RKO (cell line): Measurements from ENCODE around the gene GPC5.
A peak's percentile ranks its signal among the peaks of the same experiment; 100 is the strongest.

Experiments used
- DNase-seq: peaks from one replicate; pipeline ENCODE4 v3.0.0-alpha.2; 2016; ENCODE audit warnings: low spot score

The GPC5 gene

DNA sequence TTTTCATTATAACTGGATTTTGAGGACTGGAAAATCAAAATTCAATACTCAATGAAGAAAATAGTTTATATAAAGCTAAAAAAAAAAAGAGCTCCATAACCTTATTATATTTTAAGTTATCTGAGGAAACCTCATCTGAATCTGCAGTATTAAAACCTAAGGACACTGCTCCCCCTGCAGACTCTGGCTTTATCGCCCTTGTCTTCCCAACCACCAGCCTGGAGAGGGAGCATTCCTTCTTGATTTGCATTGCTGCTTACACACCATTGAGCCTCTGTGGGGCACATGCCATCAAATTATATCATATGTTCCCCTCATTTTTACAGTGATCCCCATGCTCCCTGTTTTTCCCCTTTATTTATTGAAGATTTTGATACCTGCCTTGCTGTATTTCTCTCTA lies 956.8 kb downstream of the GPC5 start:
- peak; percentile 26 for DNase-seq

DNA sequence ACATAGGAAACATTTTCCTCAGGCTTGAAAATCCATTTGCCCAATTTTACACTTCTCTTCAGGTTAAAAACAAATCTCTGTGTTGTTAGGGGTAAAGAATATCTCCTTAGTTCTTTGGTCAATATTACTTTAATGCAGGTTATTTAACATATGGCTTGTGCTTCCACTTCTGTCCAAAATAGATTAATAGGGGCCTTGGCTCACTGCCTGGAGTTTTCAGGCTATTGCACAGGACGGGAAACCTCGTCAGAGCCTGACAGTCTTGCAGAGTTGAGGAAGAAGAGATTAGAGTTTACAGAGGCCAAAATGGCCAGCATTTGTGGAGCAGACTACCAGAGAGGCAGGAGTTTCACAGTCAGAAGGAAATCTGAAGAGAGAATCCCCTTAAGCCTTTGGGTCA lies 964.3 kb downstream of the GPC5 start:
- no peak for DNase-seq

DNA sequence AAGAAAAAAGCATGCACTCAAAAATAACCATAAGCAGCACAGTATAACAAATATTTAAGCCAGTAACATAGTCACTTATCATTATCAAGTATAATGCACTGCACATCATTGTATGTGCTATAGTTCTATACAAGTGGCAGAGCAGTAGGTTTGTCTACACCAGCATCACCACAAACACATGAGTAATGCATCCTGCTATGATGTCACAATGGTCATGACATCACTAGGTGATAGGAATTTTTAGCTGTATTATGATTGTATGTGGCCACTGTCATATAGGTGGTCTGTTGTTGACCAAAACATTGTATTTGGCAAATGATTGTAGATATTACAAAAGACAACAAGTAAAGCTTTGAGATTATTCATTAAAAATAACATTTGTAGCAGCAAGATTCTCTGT lies 967.5 kb downstream of the GPC5 start:
- peak; percentile 7 for DNase-seq

DNA sequence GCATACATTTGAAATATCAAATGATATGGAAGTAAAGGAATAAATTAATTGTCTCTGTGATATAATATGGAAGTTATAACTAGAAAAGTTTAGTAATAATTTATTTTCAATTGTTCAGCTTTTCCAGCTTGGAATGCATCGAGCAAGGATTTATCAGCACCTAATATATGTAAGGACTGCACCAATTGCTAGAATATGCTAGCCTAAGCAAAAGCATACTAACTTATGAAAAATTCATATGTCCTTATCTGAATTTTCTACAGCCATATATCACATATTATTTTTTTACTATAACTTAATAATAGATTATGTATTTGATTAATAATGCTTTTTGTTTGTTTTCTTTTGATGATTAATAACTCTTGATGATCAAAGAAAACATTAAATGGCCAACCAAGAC lies 979.0 kb downstream of the GPC5 start:
- no peak for DNase-seq

DNA sequence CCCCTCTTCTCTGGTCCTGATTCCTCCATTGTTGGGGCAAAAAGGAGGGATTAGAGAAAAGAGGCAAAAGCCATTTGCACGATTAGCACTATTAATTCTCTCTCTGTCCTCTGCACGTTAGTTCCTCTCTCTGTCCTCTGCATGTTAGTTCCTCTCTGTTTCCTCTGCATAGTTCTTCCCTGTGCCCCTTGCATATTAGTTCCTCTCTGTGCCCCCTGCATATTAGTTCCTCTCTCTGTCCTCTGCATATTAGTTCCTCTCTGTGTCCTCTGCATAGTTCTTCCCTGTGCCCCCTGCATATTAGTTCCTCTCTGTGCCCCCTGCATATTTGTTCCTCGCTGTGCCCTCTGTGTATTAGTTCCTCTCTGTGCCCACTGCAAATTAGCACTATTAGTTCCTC lies 981.0 kb downstream of the GPC5 start:
- no peak for DNase-seq

DNA sequence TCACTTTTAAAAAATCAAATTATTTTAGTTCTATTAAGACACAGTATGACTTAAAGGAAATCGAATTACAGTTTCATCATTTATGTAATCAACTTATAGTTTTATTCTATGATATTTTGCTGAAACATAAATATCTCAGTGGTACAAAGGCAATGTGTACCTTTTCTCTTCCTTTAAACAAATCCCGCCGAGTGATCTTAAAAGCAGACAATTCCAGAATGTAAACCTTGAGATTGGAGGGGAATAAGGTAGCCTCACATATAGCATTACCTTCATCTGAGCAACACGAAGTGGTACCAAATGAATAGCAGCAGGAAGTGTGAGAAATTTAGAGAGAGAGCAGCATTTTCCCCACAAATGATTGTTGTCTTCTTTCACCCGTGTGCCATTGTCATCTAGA lies 986.0 kb downstream of the GPC5 start:
- no peak for DNase-seq

DNA sequence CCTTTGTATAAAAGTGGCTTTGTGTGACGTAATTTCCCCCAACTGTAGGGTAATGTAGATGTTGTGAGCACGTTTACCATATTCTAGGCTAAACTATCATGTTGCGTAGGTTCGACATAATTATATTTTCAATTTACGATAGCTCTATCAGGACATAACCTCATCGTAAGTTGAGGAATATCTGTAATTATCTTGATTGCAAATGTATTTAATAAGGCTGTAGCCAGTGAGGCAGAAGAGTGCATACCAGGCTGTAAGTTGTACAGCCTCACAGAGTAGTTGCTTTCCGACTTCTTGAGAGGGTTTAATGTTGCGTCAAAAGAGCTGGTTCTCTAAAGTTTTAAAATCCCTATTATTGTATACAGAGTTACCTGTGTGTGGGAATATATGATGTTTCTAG lies 988.8 kb downstream of the GPC5 start:
- DNase-seq: no peak

DNA sequence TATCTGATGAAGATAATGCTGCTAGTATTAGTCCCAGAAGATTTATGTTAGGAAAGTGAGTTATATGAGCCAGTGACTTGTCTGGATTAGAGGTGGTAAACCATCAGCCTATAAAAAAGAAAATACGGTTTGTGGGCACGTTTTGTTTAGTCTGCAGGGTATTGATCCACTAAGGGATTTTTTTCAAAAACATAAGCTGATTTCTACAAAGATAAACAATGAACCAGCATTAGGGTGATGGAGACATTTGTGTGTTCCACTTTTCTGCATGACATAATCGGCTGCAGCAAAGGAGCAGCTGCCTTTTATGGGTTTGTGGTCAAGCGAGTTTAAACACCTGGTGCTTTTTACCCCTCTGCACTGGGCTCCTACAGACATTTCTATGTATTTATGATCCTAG lies 991.8 kb downstream of the GPC5 start:
- DNase-seq: no peak

DNA sequence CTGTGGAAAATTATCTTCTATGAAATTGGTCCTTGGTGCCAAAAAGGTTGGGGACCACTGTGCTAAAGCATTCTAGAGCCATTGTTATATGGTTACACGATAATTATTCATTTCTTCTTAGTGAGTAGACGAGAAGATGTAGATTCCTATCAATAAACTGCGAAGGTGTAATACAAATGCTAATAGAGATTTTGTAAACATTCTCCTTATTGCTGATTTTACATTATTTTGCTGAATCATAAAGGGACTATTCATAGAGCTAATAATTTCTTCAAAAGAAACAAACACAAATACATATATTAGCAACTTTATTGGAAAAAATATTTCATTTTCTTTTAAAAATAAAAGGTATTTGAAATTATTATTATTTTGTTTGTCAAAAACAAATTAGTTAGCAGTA lies 1005.2 kb downstream of the GPC5 start:
- DNase-seq: no peak

DNA sequence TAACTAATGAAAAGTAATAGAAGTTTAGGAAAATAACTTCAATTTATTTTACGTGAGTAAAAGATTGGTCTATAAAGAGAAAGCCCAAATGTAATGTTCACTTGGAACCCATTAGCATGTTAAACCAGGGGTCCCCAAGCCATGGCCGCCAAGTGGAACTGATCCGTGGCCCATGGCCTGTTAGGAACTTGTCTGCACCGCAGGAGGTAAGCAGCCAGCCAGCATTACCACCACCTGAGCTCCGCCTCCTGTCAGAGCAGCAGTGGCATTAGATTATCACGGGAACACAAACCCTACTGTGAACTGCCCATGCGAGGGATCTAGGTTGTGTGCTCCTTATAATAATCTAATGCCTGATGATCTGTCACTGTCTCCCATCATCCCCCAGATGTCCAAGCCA lies 1009.4 kb downstream of the GPC5 start:
- no peak for DNase-seq

DNA sequence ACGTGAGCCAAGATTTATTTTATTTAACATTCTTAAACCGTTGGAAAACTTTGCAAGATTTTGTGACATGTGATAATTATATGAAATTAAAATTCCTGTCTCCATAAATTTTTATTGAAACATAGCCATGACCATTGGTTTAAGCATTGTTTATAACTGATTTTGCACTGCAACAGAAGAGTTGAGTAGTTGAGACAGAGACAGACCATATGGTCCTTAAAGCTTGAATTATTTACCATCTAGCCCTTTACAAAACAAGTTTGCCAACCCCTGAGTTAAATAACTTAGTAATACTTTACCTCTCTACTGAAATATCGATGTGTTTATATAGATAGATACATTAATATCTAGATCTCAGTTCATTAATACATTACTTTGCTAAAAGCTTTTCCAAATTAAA lies 1014.1 kb downstream of the GPC5 start:
- DNase-seq: no peak

DNA sequence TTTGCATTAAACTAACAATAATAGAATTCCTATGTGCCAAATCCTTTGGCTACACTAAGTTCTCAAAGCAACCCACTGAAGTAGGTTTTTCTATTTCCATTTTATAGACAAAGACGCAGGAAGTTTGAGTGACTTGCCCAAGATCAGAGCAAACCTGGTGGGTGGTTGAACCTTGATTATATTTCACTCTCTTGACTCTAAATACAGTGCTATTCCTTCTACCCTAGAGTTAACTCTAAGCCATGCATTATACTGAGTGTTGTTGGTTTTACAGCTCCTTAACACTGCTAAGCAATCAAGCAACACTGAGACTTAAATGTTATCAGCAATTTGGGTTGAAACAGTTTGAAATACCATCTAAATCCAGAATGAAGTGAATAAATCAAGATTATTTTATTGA lies 1014.6 kb downstream of the GPC5 start:
- no peak for DNase-seq

DNA sequence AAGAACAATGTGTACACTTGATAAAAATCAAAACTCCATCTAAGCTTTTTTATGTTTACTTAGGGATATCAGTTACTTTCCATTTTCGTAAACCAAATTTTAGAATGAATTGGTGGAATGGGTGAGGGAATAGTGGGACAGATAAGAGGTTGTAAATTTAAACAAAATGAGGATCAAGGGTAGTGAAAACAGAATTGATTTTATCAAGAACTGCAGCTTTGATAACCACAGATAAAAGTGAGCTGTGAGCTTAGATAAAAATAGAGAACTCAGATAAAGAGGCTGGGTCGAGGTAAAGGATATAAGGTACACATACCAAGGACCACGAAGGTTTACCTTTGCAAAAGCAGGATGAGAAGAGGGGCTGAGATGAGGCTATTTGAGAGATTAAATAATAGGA lies 1015.0 kb downstream of the GPC5 start:
- no peak for DNase-seq

DNA sequence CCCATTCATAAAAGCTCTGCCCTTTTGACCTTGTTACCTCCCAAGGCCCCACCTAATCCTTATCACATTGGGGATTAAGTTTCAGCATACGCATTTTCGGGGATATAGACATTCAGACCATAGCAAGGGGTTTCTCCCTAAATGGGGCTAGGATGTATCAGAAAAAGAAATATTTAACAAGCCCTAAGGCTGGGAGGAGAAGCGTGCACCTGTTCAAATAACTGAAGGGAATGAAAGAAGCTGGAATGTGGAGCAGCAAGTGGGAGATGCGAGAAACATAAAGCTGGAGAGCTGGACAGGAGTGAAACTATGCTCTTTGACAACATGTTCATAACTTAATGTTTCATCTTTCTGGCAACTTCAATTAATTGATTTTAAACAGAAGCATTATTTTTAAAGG lies 1016.4 kb downstream of the GPC5 start:
- DNase-seq: no peak

DNA sequence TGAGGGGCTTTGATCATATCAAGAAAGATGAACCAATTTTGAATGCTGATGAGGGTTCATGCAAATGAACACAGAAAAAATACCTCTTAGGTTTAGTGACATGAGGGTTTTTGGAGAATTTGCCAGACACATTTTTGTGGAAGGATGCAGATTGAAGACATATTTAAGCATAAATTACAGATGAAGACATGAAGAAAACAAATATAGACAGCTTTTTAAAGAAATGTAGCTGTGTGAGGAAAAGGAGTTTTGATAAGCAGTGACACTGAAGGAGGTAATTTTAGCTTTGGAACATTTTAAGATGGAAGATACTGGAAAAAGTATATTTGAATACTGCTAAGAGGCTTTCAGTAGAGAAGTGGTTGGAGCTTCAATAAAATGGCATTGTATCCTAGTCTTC lies 1017.4 kb downstream of the GPC5 start:
- no peak for DNase-seq

DNA sequence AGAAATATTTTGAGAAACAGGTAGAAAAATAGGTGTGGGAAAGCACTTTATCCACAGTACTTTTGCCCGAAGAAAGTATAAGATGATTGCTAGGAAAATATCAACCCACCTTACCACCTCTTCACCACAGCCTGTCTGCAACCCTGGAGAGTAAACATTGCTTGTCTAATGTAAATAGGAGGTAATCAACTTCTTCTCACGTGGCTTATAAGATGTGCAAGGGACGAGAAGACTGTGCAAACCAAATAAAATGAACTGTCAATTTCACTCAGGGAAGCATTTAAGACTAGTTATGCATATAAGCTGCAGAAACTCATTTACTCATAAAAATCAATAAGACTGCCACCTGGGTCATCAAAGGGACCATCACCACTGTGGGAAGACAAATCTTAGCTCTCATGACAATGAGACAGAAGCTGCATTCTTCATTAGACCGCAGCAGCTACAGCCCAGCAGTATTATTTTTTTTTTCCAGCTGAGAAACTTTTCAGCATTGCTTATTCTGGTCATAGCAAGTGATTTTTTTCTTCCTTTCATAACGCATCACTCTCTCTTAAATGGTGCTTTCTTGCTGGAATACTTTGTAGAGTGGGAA lies 1020.5 kb downstream of the GPC5 start:
- no peak for DNase-seq

DNA sequence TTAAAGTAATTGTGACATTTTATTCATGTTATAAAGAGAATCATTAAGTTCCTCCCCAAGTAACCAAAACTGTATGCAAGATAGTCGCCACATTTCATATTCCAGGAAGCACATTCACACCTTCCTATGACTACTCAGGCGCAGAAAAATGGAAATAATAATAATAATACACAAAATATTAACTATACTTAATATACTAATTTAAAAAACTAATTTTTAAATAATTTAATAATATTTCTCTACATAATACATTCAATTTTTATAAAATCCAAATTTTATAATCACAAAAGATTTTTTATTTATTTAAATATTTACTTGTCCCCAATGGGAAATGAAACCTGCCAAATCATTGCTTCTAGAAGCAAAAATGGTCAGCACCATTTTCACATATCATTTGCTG lies 1030.8 kb downstream of the GPC5 start:
- DNase-seq: no peak

DNA sequence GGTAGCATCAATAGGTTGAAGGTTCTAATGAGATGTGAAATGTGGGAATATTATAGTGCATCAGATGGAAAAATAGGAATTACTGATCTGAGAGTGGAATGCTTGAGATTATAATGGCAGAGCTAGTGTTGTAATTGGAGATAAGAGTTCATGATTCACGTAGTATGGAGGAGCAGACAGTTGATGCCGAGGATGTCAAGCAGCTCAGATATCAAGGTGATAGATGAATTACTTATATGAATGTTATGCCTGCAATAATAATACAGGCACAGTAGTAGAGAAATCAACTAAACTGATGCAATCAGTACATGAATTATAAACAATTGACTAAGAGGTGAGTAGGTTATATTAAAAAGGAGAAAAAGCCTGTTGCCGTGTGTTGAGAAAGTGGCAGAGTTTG lies 1035.0 kb downstream of the GPC5 start:
- no peak for DNase-seq

DNA sequence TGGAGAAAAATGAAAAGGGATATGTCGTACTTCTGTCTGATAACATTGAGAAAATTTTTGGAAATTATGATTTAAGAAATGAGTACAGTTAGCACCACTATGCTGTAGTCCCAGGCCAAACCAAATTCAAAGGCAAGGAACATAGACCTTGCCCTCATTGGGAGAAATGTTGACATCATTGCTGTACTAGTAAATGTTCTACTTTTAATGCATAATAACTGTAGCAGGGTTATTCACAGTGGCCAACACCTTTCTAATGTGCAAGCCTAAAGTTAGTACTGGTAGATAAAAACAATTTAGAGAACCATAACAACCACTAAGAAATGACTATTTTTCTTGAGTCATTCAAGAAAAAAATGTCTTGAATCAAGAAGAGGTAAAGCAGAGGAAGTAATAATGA lies 1035.5 kb downstream of the GPC5 start:
- no peak for DNase-seq

DNA sequence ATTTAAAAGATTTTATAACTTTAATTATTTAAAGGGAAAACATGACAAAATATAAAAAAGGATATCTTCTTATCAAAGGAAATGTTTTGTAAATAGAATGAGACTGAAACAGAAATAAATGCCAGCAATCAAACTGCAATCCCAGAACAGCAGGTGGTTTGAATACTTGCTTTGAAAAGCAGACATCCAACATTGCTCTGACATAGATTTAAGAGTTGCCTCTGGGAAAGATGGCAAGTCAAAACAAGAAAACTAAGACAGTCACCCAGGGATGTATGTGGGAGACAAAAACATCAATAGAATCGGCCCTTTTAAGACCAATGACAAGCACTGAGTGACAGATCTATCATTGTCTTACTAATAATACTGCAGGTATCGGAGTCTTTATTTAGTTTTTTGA lies 1038.5 kb downstream of the GPC5 start:
- no peak for DNase-seq

DNA sequence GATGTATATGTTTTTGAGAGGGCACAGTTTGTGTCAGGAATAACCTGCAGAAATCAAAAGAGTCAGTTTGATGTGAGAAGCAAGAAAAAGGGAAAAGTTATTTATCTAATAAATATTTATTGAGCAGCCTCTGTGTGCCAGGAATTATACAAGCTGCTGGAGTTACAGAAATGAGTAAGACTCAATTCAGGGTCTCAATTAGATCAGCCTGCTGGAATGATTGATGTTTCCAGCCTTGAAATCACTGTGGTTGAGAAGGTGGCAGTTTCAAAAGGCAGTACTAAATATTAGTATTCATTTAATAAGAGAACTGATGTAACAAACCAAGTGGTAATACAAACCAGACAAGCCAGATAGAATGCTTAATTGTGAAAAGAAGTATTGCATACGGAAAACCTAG lies 1045.8 kb downstream of the GPC5 start:
- no peak for DNase-seq

DNA sequence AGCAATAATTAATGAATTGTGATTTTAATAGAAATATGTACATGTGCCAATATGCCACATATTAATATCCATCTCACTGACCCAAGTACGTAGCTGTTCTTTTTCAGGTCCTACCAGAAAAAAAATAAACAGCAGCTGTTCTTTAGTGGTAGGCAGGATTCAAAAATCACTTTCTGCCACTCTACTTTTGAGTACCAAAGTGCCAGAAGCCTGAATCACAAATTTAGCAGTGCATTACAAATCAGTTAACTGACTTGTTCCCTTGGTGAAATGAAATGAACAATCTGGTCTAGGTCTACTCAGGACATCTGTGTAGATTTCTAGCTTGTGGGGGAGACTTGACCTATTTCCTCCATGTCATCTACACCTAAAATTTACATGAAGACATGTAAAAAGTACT lies 1052.6 kb downstream of the GPC5 start:
- no peak for DNase-seq

DNA sequence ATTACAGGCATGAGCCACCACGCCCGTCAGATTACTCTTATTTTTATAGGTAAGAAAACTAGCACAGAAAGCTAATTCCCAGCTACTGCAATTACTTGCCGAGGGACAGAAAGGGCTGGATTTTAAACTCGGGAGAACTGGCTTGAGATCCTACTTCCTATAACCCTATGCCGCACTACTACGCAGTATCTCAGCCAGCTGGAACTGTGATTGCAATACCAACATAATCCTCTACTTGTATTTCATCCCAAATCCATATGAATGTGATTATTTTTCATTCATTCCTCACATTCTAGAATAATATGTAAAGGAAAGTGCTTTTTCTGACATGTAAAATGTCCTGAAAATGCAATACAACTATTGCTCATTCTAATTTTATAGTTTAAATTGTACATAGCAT lies 1054.4 kb downstream of the GPC5 start:
- no peak for DNase-seq

DNA sequence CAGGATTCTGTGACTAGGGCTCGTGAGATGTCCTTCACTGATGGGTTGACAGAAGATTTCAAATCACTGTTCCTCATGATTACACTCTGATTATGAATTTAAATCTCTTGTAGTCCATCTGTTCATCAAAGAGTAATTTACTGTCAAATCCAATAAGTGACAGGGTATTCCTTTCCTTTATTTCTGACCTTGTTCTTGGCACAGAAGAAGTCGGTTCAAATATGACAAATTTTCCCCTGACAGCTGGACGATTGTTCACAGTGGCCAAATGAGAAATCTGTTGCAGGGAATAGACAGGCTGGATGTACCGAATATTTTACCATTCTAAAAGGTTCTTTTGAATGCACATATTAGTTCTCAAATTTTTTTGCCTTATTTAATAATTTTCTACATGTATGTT lies 1060.9 kb downstream of the GPC5 start:
- DNase-seq: no peak

DNA sequence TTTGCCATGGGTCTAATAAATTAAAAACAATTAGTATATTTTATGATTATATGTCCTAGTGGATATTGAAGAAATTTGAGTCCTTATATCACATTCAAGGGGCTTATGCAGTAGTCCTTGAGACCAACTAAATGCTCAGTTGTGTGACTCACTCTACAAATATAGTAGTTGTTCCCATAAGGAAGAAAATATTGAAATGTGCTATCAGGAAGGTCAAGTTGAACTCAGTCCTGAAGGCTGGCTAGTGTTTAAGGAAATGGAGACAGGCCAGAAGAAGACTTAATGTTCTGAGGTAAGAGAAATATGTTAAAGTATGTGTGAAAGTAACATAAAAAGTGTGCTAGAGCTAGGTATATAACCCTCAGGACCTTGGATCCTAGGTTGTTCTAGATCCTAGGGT lies 1062.1 kb downstream of the GPC5 start:
- no peak for DNase-seq
